Colonic mucosa (tissue), 4 donors: ENCODE measurements around the gene MS4A5. TPM values are rescaled to one million over a fixed set of nuclear protein-coding genes. Genes with fewer than 3 reads are reported as not detected.

Experiments
- DNase-seq: peaks from one replicate; pipeline ENCODE4 v3.0.0-alpha.2; 2020
- H3K27ac ChIP-seq: fragments of 200-600 bp; one replicate; pipeline ENCODE4 v1.8.0; 2021
- H3K27me3 ChIP-seq: fragments of 200-600 bp; one replicate; pipeline ENCODE4 v1.8.0; 2021
- H3K36me3 ChIP-seq: fragments of 200-600 bp; one replicate; pipeline ENCODE4 v1.8.0; 2021
- H3K4me1 ChIP-seq: fragments of 200-600 bp; one replicate; pipeline ENCODE4 v1.8.0; 2021; ENCODE audit warnings: mild to moderate bottlenecking
- H3K4me3 ChIP-seq: fragments of 200-600 bp; one replicate; pipeline ENCODE4 v1.8.0; 2021
- H3K9ac ChIP-seq, 2 donors: one replicate each; pipeline ENCODE4 v1.7.0; 2013; ENCODE audit warnings: control low read depth in 2 of 2, low read depth in 2 of 2, low read length in 2 of 2
- H3K9me3 ChIP-seq: fragments of 200-600 bp; one replicate; pipeline ENCODE4 v1.8.0; 2021
- intact Hi-C: fragments of 100-400 bp; cut with DNase I; formaldehyde crosslinking; loops from one replicate; pipeline ENCODE4 v1.14.1; 2022
- total RNA-seq, 2 donors: library from RNA; stranded (reverse); fragmentation: NEBNext Ultra II Directional in 1 of 2; extraction: Animal tissue kit (Norgen Biotek cat#: 25700) in 1 of 2; gene quantifications; one replicate each; pipeline ENCODE4 v1.2.1, GENCODE V29; 2021
- TF ChIP-seq, protein P1 (sequence below): fragments of 200-600 bp; IDR thresholded peaks from one replicate; pipeline ENCODE4 v1.8.0; 2022; ENCODE audit warnings: antibody characterized with exemption, mild to moderate bottlenecking
- donor health status: healthy.
- donor health status: DM: no; HTN: no; CAD: no.
- donor health status: DM: no; HTN: no; CAD: no.

The MS4A5 gene
- total RNA-seq, 2 donors from 2014 or later = not detected

DNA sequence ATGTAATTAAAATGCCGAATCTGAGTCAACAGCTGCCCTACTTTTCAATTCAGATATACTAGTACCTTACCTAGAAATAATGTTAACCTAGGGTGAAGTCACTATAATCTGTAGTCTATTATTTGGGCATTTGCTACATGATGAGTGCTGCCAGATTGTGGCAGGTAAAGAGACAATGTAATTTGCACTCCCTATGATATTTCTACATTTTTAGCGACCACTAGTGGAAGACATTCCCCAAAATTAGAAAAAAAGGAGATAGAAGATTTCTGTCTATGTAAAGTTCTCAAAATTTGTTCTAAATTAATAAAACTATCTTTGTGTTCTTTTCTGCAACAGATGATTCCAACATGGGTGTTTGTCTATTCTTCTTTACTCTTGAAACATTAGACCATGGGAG lies 40.4 kb downstream of the MS4A5 start:
- no peak overlapping the region for H3K4me3 ChIP-seq
- no peak for DNase-seq
- intact Hi-C loops = no loop called here
- H3K27me3 ChIP-seq = no peaks in the 10 kb centered on the region
- TF ChIP-seq, protein P1, sequence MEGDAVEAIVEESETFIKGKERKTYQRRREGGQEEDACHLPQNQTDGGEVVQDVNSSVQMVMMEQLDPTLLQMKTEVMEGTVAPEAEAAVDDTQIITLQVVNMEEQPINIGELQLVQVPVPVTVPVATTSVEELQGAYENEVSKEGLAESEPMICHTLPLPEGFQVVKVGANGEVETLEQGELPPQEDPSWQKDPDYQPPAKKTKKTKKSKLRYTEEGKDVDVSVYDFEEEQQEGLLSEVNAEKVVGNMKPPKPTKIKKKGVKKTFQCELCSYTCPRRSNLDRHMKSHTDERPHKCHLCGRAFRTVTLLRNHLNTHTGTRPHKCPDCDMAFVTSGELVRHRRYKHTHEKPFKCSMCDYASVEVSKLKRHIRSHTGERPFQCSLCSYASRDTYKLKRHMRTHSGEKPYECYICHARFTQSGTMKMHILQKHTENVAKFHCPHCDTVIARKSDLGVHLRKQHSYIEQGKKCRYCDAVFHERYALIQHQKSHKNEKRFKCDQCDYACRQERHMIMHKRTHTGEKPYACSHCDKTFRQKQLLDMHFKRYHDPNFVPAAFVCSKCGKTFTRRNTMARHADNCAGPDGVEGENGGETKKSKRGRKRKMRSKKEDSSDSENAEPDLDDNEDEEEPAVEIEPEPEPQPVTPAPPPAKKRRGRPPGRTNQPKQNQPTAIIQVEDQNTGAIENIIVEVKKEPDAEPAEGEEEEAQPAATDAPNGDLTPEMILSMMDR = no peak
- no peak overlapping the region for H3K27ac ChIP-seq
- H3K4me1 ChIP-seq = no peaks in the 10 kb centered on the region
- no peak overlapping the region for H3K9ac ChIP-seq
- no peaks in the 10 kb centered on the region for H3K36me3 ChIP-seq
- no peaks in the 10 kb centered on the region for H3K9me3 ChIP-seq

DNA sequence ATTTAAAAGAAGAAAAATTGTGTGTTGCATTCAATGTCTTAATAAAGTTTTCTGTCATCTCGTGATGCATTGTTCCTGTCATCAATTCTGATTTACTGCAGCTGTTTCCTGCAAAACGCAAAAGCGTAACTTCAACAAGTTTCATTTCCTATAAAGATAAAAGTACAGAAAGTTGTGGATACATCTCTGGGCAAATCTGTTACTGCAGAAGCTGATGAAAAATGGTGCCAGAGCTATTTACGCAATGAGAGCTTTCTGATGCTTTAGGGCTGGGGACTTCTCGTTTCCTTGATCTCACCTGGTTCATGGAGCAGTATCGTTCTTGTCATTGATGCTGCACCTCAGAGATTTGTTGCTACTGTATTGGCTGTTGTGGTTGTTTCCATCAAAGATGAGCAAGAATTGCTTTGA lies 47.7 kb downstream of the MS4A5 start:
- Histone ChIP-seq H3K27ac (no peak overlapping the region), H3K4me3 (no peak overlapping the region), H3K9me3 (no peaks in the 10 kb centered on the region), H3K9ac (no peak overlapping the region), H3K4me1 (no peaks in the 10 kb centered on the region), H3K36me3 (no peaks in the 10 kb centered on the region), H3K27me3 (no peaks in the 10 kb centered on the region)
- intact Hi-C loops = no loop called here
- DNase-seq = no peak
- TF ChIP-seq, protein P1 = no peak

DNA sequence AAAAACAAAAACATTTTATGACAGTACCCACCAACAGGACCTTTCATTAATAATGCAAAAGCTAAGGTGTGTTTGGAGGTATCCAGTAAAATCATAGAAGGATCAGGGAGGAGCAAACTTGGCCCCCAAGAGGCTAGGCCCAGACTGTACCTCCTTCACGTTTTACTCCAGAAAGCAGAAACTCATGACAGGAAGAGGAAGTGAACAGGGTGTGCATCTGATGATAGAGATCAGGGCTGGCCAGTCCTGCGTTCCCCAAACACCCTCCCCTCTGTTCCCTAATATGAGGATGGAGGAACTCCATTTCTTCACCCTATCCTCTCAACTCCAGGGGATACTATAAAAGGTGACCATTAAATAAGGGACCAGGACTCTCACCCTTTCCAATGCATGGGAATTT lies 53.0 kb downstream of the MS4A5 start:
- no peak overlapping the region for H3K27ac ChIP-seq
- H3K27me3 ChIP-seq = no peaks in the 10 kb centered on the region
- TF ChIP-seq, protein P1 = no peak
- H3K36me3 ChIP-seq = no peaks in the 10 kb centered on the region
- no peak for DNase-seq
- H3K4me1 ChIP-seq = no peaks in the 10 kb centered on the region
- H3K9me3 ChIP-seq = no peaks in the 10 kb centered on the region
- H3K4me3 ChIP-seq = no peak overlapping the region
- no peak overlapping the region for H3K9ac ChIP-seq
- intact Hi-C loops = no loop called here

DNA sequence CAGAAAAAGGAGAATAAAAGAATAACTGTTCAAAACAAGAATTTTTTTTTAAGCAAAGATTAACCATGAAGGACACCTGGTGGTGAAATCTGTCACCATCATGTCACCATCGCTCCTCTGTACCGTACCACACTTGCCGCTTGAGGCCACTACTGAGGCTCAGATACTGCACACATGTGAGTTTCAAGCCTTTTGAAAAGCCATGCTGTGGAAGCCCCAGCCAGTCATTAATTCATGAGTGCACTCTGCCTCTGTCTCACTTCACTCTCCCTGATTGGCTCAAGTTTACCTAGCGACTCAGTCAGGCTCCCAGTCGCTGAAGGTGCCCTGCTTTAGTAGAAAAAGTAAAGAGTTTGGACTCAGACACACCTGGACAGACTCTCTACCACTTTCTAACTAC lies 56.6 kb downstream of the MS4A5 start:
- Histone ChIP-seq H3K27ac (no peak overlapping the region), H3K4me3 (no peak overlapping the region), H3K9me3 (no peaks in the 10 kb centered on the region), H3K36me3 (no peaks in the 10 kb centered on the region), H3K9ac (no peak overlapping the region), H3K4me1 (no peaks in the 10 kb centered on the region), H3K27me3 (no peaks in the 10 kb centered on the region)
- intact Hi-C loops = loop anchor here (5.0 kb wide), 1 partner anchor 124 kb away; no protein-coding TSS in a partner anchor
- DNase-seq = peak; percentile 47
- TF ChIP-seq, protein P1 = peak; percentile 39

DNA sequence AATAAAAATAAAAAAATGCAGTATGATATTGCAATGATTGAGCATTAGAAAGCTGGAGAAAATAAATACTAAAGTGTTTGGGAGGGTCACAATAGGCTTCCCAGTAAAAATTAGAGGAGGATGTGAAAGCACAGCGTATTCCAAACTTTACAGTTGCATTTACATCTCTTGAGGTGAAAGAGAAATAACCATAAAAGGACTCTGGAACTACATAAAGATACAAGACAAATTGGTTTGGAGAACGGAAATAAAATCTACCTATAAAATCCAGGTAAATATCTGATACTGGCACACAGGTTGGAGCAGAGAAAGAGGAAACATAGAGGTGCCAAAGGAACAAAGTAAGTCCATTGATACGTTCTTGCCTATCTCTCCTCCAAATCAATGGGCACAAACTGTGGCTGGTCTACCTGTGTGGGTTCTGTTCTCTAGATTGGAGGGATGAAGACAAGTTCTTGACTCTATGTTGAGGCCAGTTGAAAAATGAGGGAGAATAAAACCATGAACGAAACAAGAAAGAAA lies 63.2 kb downstream of the MS4A5 start, which contains the start of gene MS4A12:
MS4A12 (plus strand) TSS at position 291 of the 522 bp plus-strand sequence. CDS start 4,541 bp downstream, outside the sequence.
- H3K9ac ChIP-seq = peak within 1 kb of the TSS in 1 of 2 donors; percentile 19
- DNase-seq = no peak
- H3K36me3 ChIP-seq = no peaks in the 10 kb centered on the region
- no peaks in the 10 kb centered on the region for H3K9me3 ChIP-seq
- no peak within 1 kb of the TSS for H3K4me3 ChIP-seq
- intact Hi-C loops = no loop called here
- no peaks in the 10 kb centered on the region for H3K27me3 ChIP-seq
- TF ChIP-seq, protein P1 = no peak
- peak within 1 kb of the TSS; percentile 18 for H3K27ac ChIP-seq
- no peaks in the 10 kb centered on the region for H3K4me1 ChIP-seq
